ENCODE data around the gene PRC1. TPM values are rescaled to one million over a fixed set of nuclear protein-coding genes. Genes with fewer than 3 reads are reported as not detected.

The PRC1 gene
- total RNA-seq, 2 experiments from 2014 or later, result 152 to 208 TPM

GRCh38 chr15:90947577-90948357 lies 46.6 kb downstream of the PRC1 start:
- CTCF ChIA-PET, result interaction anchor here (1.8 kb wide), 1 partner anchor 9 kb away, joined by 12 read pairs; no protein-coding TSS in a partner anchor
- DNase-seq (no peak), ATAC-seq (no peak)
- H3K36me3 Mint-ChIP-seq, result peaks cover 48% of the 10 kb centered on the region
- H3K4me1 Mint-ChIP-seq, result peaks cover 3% of the 10 kb centered on the region
- no peak overlapping the region for H3K4me3 Mint-ChIP-seq
- no peaks in the 10 kb centered on the region for H3K9me3 Mint-ChIP-seq (ENCODE audit: low read depth)
- no peaks in the 10 kb centered on the region for H3K27me3 Mint-ChIP-seq
- H3K27ac Mint-ChIP-seq, result no peak overlapping the region

GRCh38 chr15:90946941-90947576 lies 47.3 kb downstream of the PRC1 start:
- H3K27ac Mint-ChIP-seq, result no peak overlapping the region
- CTCF ChIA-PET, result interaction anchor here (1.3 to 1.8 kb wide), 3 partner anchors 9 to 15 kb away, joined by 3 to 12 read pairs (median 6); partner anchors contain the start of gene HDDC3
- no peaks in the 10 kb centered on the region for H3K9me3 Mint-ChIP-seq (ENCODE audit: low read depth)
- H3K27me3 Mint-ChIP-seq, result no peaks in the 10 kb centered on the region
- no peak for DNase-seq
- H3K4me3 Mint-ChIP-seq, result no peak overlapping the region
- H3K36me3 Mint-ChIP-seq, result peaks cover 47% of the 10 kb centered on the region
- ATAC-seq, result no peak
- H3K4me1 Mint-ChIP-seq, result peaks cover 3% of the 10 kb centered on the region

- peak; percentile 29 for ATAC-seq
- Mint-ChIP-seq H3K9me3 (ENCODE audit: low read depth) (no peaks in the 10 kb centered on the region), H3K27me3 (no peaks in the 10 kb centered on the region), H3K4me1 (peaks cover 3% of the 10 kb centered on the region), H3K4me3 (no peak overlapping the region), H3K27ac (no peak overlapping the region), H3K36me3 (peaks cover 42% of the 10 kb centered on the region)
- DNase-seq, result no peak
- CTCF ChIA-PET, result interaction anchor here (1.3 to 1.8 kb wide), 3 partner anchors 10 to 14 kb away, joined by 3 to 12 read pairs (median 6); partner anchors contain the start of gene HDDC3
Measured at GRCh38 chr15:90946538-90946937, 47.8 kb downstream of the PRC1 start.

- Mint-ChIP-seq H3K4me3 (no peak overlapping the region), H3K4me1 (peaks cover 3% of the 10 kb centered on the region), H3K27me3 (no peaks in the 10 kb centered on the region), H3K9me3 (ENCODE audit: low read depth) (no peaks in the 10 kb centered on the region), H3K27ac (no peak overlapping the region), H3K36me3 (peaks cover 44% of the 10 kb centered on the region)
- no peak for ATAC-seq
- CTCF ChIA-PET, result interaction anchor here (1.3 to 1.6 kb wide), 3 partner anchors 10 to 13 kb away, joined by 3 to 6 read pairs (median 6); partner anchors contain the start of genes HDDC3 and UNC45A
- no peak for DNase-seq
Measured at GRCh38 chr15:90945091-90945490, 49.2 kb downstream of the PRC1 start.

- no peak for ATAC-seq
- Mint-ChIP-seq H3K27me3 (no peaks in the 10 kb centered on the region), H3K36me3 (peaks cover 42% of the 10 kb centered on the region), H3K27ac (no peak overlapping the region), H3K9me3 (ENCODE audit: low read depth) (no peaks in the 10 kb centered on the region), H3K4me1 (peaks cover 3% of the 10 kb centered on the region), H3K4me3 (no peak overlapping the region)
- DNase-seq, result no peak
- CTCF ChIA-PET, result interaction anchor here (1.1 to 2.8 kb wide), 3 partner anchors 11 to 330 kb away, joined by 4 to 13 read pairs (median 7); partner anchors contain the start of gene HDDC3
Measured at GRCh38 chr15:90942354-90943120, 51.8 kb downstream of the PRC1 start.

- H3K27ac Mint-ChIP-seq, result no peak overlapping the region
- DNase-seq (no peak), ATAC-seq (no peak)
- H3K36me3 Mint-ChIP-seq, result peaks cover 42% of the 10 kb centered on the region
- no peaks in the 10 kb centered on the region for H3K27me3 Mint-ChIP-seq
- CTCF ChIA-PET, result interaction anchor here (0.9 to 2.8 kb wide), 3 partner anchors 9 to 23 kb away, joined by 3 to 13 read pairs (median 7); partner anchors contain the start of gene HDDC3
- H3K4me1 Mint-ChIP-seq, result peaks cover 11% of the 10 kb centered on the region
- no peak overlapping the region for H3K4me3 Mint-ChIP-seq
- H3K9me3 Mint-ChIP-seq (ENCODE audit: low read depth), result no peaks in the 10 kb centered on the region
Measured at GRCh38 chr15:90941038-90941437, 53.3 kb downstream of the PRC1 start.

- peaks cover 37% of the 10 kb centered on the region for H3K36me3 Mint-ChIP-seq
- H3K27ac Mint-ChIP-seq, result no peak overlapping the region
- CTCF ChIA-PET, result interaction anchor here (1.1 to 2.4 kb wide), 5 partner anchors 8 to 115 kb away, joined by 3 to 10 read pairs (median 3); partner anchors contain the start of gene HDDC3
- H3K4me1 Mint-ChIP-seq, result peaks cover 16% of the 10 kb centered on the region
- H3K27me3 Mint-ChIP-seq, result no peaks in the 10 kb centered on the region
- ATAC-seq (no peak), DNase-seq (no peak)
- no peak overlapping the region for H3K4me3 Mint-ChIP-seq
- H3K9me3 Mint-ChIP-seq (ENCODE audit: low read depth), result no peaks in the 10 kb centered on the region
Measured at GRCh38 chr15:90939756-90940155, 54.6 kb downstream of the PRC1 start.

- no peak overlapping the region for H3K4me3 Mint-ChIP-seq
- no peaks in the 10 kb centered on the region for H3K9me3 Mint-ChIP-seq (ENCODE audit: low read depth)
- CTCF ChIA-PET, result no interaction called here
- H3K36me3 Mint-ChIP-seq, result peaks cover 33% of the 10 kb centered on the region
- peaks cover 29% of the 10 kb centered on the region for H3K4me1 Mint-ChIP-seq
- DNase-seq, result no peak
- ATAC-seq, result no peak
- H3K27me3 Mint-ChIP-seq, result no peaks in the 10 kb centered on the region
- no peak overlapping the region for H3K27ac Mint-ChIP-seq
Measured at GRCh38 chr15:90938261-90938660, 56.1 kb downstream of the PRC1 start.

- no peak for ATAC-seq
- Mint-ChIP-seq H3K4me1 (peaks cover 38% of the 10 kb centered on the region), H3K36me3 (peaks cover 27% of the 10 kb centered on the region), H3K4me3 (peak overlapping the region; percentile 81), H3K9me3 (ENCODE audit: low read depth) (no peaks in the 10 kb centered on the region), H3K27me3 (no peaks in the 10 kb centered on the region), H3K27ac (no peak overlapping the region)
- CTCF ChIA-PET, result interaction anchor here (7.4 to 8.6 kb wide), 2 partner anchors 18 to 35 kb away, joined by 101 to 181 read pairs; partner anchors contain the start of genes MAN2A2 and RCCD1
- DNase-seq, result no peak
Measured at GRCh38 chr15:90936823-90937222, 57.5 kb downstream of the PRC1 start.

- peak; percentile 97 for DNase-seq
- H3K4me1 Mint-ChIP-seq, result peaks cover 51% of the 10 kb centered on the region
- CTCF ChIA-PET, result interaction anchor here (0.6 to 8.6 kb wide), 32 partner anchors 9 to 642 kb away, joined by 3 to 181 read pairs (median 5); partner anchors contain the start of genes BLM, FES, MAN2A2 and RCCD1
- H3K9me3 Mint-ChIP-seq (ENCODE audit: low read depth), result no peaks in the 10 kb centered on the region
- H3K27ac Mint-ChIP-seq, result peak within 1 kb of the TSS; percentile 100
- ATAC-seq, result peak; percentile 75
- H3K4me3 Mint-ChIP-seq, result peak within 1 kb of the TSS; percentile 81
- H3K36me3 Mint-ChIP-seq, result peaks cover 29% of the 10 kb centered on the region
- no peaks in the 10 kb centered on the region for H3K27me3 Mint-ChIP-seq
Measured at GRCh38 chr15:90934949-90935751, 59.2 kb downstream of the PRC1 start, which contains the start of gene UNC45A. TSS of gene UNC45A (plus strand) at chr15:90935285. CDS start at chr15:90935325, 40 bp downstream.

GRCh38 chr15:90934256-90934948 lies 59.9 kb downstream of the PRC1 start:
- no peaks in the 10 kb centered on the region for H3K9me3 Mint-ChIP-seq (ENCODE audit: low read depth)
- DNase-seq (peak; percentile 95), ATAC-seq (peak; percentile 37)
- no peaks in the 10 kb centered on the region for H3K27me3 Mint-ChIP-seq
- H3K36me3 Mint-ChIP-seq, result peaks cover 22% of the 10 kb centered on the region
- peak overlapping the region; percentile 100 for H3K27ac Mint-ChIP-seq
- H3K4me1 Mint-ChIP-seq, result peaks cover 56% of the 10 kb centered on the region
- CTCF ChIA-PET, result interaction anchor here (0.6 to 8.6 kb wide), 39 partner anchors 10 to 642 kb away, joined by 3 to 181 read pairs (median 4); partner anchors contain the start of genes BLM, FES, MAN2A2 and RCCD1
- peak overlapping the region; percentile 81 for H3K4me3 Mint-ChIP-seq
